Activated naive CD8-positive, alpha-beta T cell (primary cell): ENCODE measurements around the gene SGCA.

Experiments
- H3K27ac Mint-ChIP-seq: one replicate; pipeline ENCODE4 v1.8.0; 2021; ENCODE audit warnings: mixed read lengths
- H3K27me3 Mint-ChIP-seq: one replicate; pipeline ENCODE4 v1.8.0; 2021; ENCODE audit warnings: mixed read lengths
- H3K36me3 Mint-ChIP-seq: one replicate; pipeline ENCODE4 v1.8.0; 2021; ENCODE audit warnings: mixed read lengths
- H3K4me1 Mint-ChIP-seq: one replicate; pipeline ENCODE4 v1.8.0; 2021; ENCODE audit warnings: low read depth, mixed read lengths
- H3K4me3 Mint-ChIP-seq: one replicate; pipeline ENCODE4 v1.8.0; 2021; ENCODE audit warnings: mild to moderate bottlenecking, mixed read lengths
- H3K9me3 Mint-ChIP-seq: one replicate; pipeline ENCODE4 v1.8.0; 2021; ENCODE audit warnings: low read depth, mixed read lengths

SGCA gene

GRCh38 chr17:50165867-50166517 lies at the start of gene SGCA:
TSS of gene SGCA (plus strand) at chr17:50166005. CDS start at chr17:50166041, 36 bp downstream.
- H3K4me3 Mint-ChIP-seq = no peak within 1 kb of the TSS
- peaks cover 45% of the 10 kb centered on the region for H3K4me1 Mint-ChIP-seq
- H3K36me3 Mint-ChIP-seq = no peaks in the 10 kb centered on the region
- H3K27me3 Mint-ChIP-seq = no peaks in the 10 kb centered on the region
- no peak within 1 kb of the TSS for H3K27ac Mint-ChIP-seq
- H3K9me3 Mint-ChIP-seq = no peaks in the 10 kb centered on the region

GRCh38 chr17:50117202-50118051 lies 48.4 kb upstream of the SGCA start:
- peaks cover 12% of the 10 kb centered on the region for H3K4me1 Mint-ChIP-seq
- H3K27ac Mint-ChIP-seq = no peak overlapping the region
- H3K36me3 Mint-ChIP-seq = no peaks in the 10 kb centered on the region
- peak overlapping the region; percentile 63 for H3K4me3 Mint-ChIP-seq
- peaks cover 13% of the 10 kb centered on the region for H3K27me3 Mint-ChIP-seq
- H3K9me3 Mint-ChIP-seq = no peaks in the 10 kb centered on the region

- Mint-ChIP-seq H3K27me3 (peaks cover 13% of the 10 kb centered on the region), H3K4me3 (peak overlapping the region; percentile 2), H3K36me3 (no peaks in the 10 kb centered on the region), H3K9me3 (no peaks in the 10 kb centered on the region), H3K27ac (no peak overlapping the region), H3K4me1 (peaks cover 12% of the 10 kb centered on the region)
Observed at GRCh38 chr17:50118076-50118827, 47.6 kb upstream of the SGCA start.

GRCh38 chr17:50118828-50119218 lies 47.0 kb upstream of the SGCA start:
- no peaks in the 10 kb centered on the region for H3K9me3 Mint-ChIP-seq
- peaks cover 13% of the 10 kb centered on the region for H3K27me3 Mint-ChIP-seq
- H3K27ac Mint-ChIP-seq = no peak overlapping the region
- no peak overlapping the region for H3K4me3 Mint-ChIP-seq
- H3K4me1 Mint-ChIP-seq = peaks cover 12% of the 10 kb centered on the region
- no peaks in the 10 kb centered on the region for H3K36me3 Mint-ChIP-seq

- H3K4me3 Mint-ChIP-seq = no peak overlapping the region
- H3K36me3 Mint-ChIP-seq = no peaks in the 10 kb centered on the region
- peaks cover 7% of the 10 kb centered on the region for H3K27me3 Mint-ChIP-seq
- no peaks in the 10 kb centered on the region for H3K9me3 Mint-ChIP-seq
- H3K27ac Mint-ChIP-seq = no peak overlapping the region
- peaks cover 7% of the 10 kb centered on the region for H3K4me1 Mint-ChIP-seq
Observed at GRCh38 chr17:50120475-50121253, 45.1 kb upstream of the SGCA start.

GRCh38 chr17:50122945-50123344 lies 42.9 kb upstream of the SGCA start:
- Mint-ChIP-seq H3K36me3 (no peaks in the 10 kb centered on the region), H3K27ac (no peak overlapping the region), H3K4me1 (no peaks in the 10 kb centered on the region), H3K9me3 (no peaks in the 10 kb centered on the region), H3K27me3 (peaks cover 2% of the 10 kb centered on the region), H3K4me3 (no peak overlapping the region)

GRCh38 chr17:50123649-50124349 lies 42.0 kb upstream of the SGCA start:
- Mint-ChIP-seq H3K4me3 (no peak overlapping the region), H3K36me3 (no peaks in the 10 kb centered on the region), H3K27me3 (peaks cover 3% of the 10 kb centered on the region), H3K27ac (no peak overlapping the region), H3K9me3 (no peaks in the 10 kb centered on the region), H3K4me1 (peaks cover 5% of the 10 kb centered on the region)

GRCh38 chr17:50125420-50125997 lies 40.3 kb upstream of the SGCA start:
- Mint-ChIP-seq H3K9me3 (no peaks in the 10 kb centered on the region), H3K27me3 (peaks cover 4% of the 10 kb centered on the region), H3K4me3 (no peak overlapping the region)

GRCh38 chr17:50127697-50128361 lies 38.0 kb upstream of the SGCA start:
- Mint-ChIP-seq H3K27ac (no peak overlapping the region), H3K4me3 (no peak overlapping the region), H3K9me3 (no peaks in the 10 kb centered on the region), H3K36me3 (peaks cover 2% of the 10 kb centered on the region), H3K4me1 (peaks cover 26% of the 10 kb centered on the region), H3K27me3 (peaks cover 4% of the 10 kb centered on the region)

More at GRCh38 chr17:50125420-50125997, 40.3 kb upstream of the SGCA start:
- Mint-ChIP-seq H3K27ac (no peak overlapping the region), H3K36me3 (no peaks in the 10 kb centered on the region), H3K4me1 (peaks cover 6% of the 10 kb centered on the region)

- Mint-ChIP-seq H3K27me3 (peaks cover 4% of the 10 kb centered on the region), H3K4me1 (peaks cover 26% of the 10 kb centered on the region), H3K36me3 (peaks cover 2% of the 10 kb centered on the region), H3K9me3 (no peaks in the 10 kb centered on the region), H3K4me3 (peak overlapping the region; percentile 78), H3K27ac (no peak overlapping the region)
Observed at GRCh38 chr17:50128441-50129352, 37.1 kb upstream of the SGCA start.

- peak overlapping the region; percentile 53 for H3K4me3 Mint-ChIP-seq
- H3K27ac Mint-ChIP-seq = no peak overlapping the region
- H3K27me3 Mint-ChIP-seq = peaks cover 4% of the 10 kb centered on the region
- peaks cover 26% of the 10 kb centered on the region for H3K4me1 Mint-ChIP-seq
- H3K9me3 Mint-ChIP-seq = no peaks in the 10 kb centered on the region
- peaks cover 2% of the 10 kb centered on the region for H3K36me3 Mint-ChIP-seq
Observed at GRCh38 chr17:50129353-50129727, 36.5 kb upstream of the SGCA start.

GRCh38 chr17:50129728-50130558 lies 35.9 kb upstream of the SGCA start, which contains the start of gene SAMD14:
TSS of gene SAMD14 (minus strand) at chr17:50130160. CDS start at chr17:50124959, 5,201 bp downstream.
- Mint-ChIP-seq H3K4me3 (peak within 1 kb of the TSS; percentile 79), H3K27me3 (peaks cover 4% of the 10 kb centered on the region), H3K27ac (peak within 1 kb of the TSS; percentile 61), H3K4me1 (peaks cover 26% of the 10 kb centered on the region), H3K36me3 (peaks cover 2% of the 10 kb centered on the region), H3K9me3 (no peaks in the 10 kb centered on the region)
